Adrenal gland (tissue), 5 donors: Measurements from ENCODE around the gene ACOX3.

Source experiments
- CTCF ChIP-seq, 6 experiments: fragments of 450-650 bp in 4 of 6; fragments of 200-600 bp in 2 of 6; sonication (generic) in 1 of 6; IDR thresholded peaks; 1 replicate in 5 of 6; 2 replicates in 1 of 6; pipeline versions ENCODE4 v1.5.1 to v1.8.0; 2016 to 2021; ENCODE audit warnings: antibody characterized with exemption in 6 of 6, mild to moderate bottlenecking in 2 of 6, moderate library complexity in 1 of 6
- POLR2A ChIP-seq, 2 donors: fragments of 450-650 bp; IDR thresholded peaks; one replicate each; pipeline ENCODE4 v1.6.1; 2017; ENCODE audit warnings: antibody characterized with exemption in 2 of 2, mild to moderate bottlenecking in 2 of 2, moderate library complexity in 1 of 2
- donor health status: DM: no; HTN: no; CAD: no.

- TF ChIP-seq CTCF (IDR thresholded peaks at IDR 0.05) (no peak), POLR2A (IDR thresholded peaks at IDR 0.05) (no peak)
Observed at GRCh38 chr4:8379771-8380170, 60.8 kb downstream of the ACOX3 start.
